HuH-7 (cell line): Measurements from ENCODE around the gene ESPNL.

Experiments used
- DNase-seq: peaks from one replicate; pipeline ENCODE4 v3.0.0; 2011; ENCODE audit warnings: low spot score

ESPNL gene

GRCh38 chr2:238158509-238159070 is 58.5 kb downstream of the ESPNL start, which contains the start of gene ERFE:
Gene ERFE, plus strand, starts transcription at chr2:238158970. Its CDS starts 38 bp downstream, at chr2:238159008.
- DNase-seq = peak; percentile 92

- DNase-seq = peak; percentile 62
Measured at GRCh38 chr2:238159071-238159539, 59.0 kb downstream of the ESPNL start.

DNA sequence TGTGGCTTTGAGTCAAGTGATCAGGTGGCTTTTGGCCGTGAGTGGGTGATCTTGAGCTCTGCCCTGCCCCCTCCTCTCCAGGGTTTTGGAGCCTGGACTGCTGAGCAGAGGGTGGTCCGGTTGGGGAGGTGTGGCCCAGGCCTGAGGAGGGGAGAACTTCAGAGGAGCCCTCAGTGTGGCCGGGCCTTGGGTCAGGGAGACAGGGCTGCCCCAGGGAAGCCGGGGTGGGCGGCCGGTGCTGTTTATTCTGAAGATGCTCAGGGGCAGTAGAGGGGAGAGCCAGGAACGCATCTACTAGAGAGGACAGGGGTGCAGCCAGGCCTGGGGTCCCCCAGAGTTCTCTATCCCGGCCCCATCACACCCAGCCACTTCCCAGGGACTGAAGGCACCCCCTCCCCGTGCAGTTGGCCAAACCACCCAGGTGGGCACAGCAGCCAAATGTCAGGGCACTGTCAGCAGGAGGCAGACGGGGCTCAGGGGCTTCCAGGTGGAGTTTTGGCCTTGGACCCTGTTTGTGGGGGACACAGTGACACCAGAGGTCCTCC is 59.6 kb downstream of the ESPNL start:
- DNase-seq = no peak

- peak; percentile 83 for DNase-seq
Measured at GRCh38 chr2:238160206-238161129, 60.3 kb downstream of the ESPNL start.

DNA sequence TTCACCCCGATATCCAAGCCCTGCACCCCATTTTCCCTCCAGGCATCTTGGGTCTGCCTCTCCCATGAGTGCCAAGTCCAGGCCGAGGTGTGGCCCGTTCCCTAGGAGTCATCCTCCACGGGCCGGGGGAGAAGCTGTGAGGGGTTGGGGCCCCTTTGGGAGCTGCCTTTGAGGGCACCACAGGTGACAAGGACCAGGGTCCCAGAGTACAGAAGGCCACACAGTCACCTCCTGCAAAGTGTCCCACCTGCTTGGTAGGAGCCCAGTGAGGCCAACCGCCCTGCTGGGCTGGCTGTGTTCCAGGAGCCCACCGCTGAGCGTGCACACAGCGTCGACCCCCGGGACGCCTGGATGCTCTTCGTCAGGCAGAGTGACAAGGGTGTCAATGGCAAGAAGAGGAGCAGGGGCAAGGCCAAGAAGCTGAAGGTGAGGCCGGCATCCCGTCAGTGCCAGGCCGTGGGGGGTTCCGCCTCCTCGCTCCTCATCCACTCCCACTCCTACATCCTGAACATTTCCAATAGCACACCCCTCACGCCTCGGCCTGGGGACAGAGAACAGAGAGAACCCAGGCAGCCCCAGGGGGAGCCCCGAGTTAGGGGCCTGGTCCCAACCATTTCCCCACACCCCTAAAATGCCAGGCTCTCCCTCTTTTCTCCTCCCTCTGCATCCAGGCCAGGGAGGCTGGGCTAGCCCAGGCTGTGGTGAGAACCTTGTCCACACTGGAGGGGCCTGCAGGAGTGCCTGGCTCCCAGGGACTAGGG is 61.3 kb downstream of the ESPNL start:
- DNase-seq = no peak

DNA sequence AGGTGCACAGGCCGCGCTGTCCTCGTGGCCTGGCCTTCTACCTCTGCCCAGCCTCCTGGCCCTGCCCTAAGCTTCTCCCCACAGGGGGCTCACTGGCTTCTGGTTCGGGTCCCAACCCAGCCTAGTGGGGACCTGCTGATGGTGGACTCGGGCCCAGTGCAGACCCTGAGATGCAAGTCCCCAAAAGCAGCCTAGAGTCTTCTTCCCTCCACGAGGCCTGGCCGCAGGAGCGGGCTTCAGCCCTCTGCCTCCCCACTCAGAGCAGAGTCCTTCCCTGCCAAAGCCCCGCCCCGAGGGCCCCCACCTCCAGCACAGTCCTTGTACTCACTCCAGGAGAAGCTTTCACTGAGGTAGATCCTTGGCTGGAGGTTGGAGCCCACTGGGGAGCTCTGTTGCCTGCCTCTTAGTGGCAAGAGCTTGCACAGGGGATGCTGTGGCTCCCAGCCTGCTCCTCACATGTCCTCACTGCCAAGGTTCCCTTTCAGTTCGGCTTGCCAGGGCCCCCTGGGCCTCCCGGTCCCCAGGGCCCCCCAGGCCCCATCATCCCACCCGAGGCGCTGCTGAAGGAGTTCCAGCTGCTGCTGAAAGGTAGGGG is 62.2 kb downstream of the ESPNL start:
- no peak for DNase-seq

DNA sequence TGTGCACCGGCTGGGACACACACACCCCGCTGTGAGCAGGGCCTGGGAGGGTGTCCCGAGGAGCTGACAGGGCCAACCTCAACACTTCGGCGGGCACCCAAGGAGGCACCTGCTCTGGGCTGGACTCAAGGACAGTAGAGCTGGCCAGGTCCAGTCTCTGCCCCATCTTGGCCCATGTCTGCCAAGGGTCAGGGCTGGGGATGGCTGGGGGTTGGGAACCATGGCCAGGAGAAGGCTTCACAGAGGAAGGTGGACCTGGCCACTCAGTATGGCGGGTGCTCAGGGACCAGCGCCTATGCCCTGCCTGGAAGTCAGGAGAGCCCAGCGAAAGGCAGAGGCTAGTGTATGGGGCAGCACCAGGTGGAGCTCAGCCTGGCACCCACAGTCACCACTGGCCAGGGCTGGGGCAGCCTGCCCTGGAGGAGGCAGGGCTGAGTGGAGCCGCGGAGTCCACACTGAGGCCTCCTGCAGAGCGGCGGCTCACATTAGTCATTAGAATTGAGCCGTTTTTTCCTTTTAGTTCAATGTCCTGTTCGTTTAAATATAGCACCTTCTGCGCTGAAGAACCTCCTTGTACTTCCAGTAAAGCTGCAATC is 62.8 kb downstream of the ESPNL start:
- no peak for DNase-seq

DNA sequence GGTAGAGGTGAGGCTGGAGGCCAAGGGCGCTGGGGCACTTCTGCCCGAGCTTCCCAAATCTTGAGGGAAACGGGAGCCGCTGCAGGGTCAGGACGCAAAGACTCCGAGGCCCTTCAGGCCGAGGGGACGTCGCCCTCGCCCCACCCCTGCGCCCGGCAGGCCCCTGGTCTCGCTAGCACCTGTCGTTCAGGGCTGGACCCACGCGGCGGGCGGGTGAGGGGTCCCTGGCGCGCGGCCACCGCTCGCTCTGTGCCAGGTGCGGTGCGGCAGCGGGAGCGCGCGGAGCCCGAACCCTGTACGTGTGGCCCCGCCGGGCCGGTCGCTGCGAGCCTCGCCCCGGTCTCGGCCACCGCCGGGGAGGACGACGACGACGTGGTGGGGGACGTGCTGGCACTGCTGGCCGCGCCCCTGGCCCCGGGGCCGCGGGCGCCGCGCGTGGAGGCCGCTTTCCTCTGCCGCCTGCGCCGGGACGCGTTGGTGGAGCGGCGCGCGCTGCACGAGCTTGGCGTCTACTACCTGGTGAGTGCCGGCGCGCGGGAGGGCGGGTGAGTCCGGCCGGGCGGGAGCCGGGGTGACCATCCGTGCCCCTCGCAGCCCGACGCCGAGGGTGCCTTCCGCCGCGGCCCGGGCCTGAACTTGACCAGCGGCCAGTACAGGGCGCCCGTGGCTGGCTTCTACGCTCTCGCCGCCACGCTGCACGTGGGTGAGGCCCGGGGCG is 63.5 kb downstream of the ESPNL start:
- no peak for DNase-seq

DNA sequence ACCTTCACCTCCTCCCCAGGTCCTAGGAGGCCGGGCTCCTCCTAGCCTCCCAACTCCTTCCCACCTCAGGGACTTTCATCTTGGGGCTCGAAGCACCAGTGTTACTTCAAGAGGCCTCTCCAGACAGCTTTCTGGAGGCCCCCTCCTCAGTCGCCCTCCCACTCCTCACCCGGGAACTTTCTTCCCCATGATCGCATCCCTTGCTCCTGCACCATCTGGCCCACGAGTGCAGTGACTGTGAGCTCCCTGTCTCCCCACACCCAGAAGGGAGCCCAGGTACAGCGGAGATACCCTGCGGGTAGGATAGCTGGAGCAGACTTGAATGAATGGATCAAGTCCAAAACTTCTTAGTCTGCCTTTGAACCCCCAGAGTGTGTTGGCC is 64.8 kb downstream of the ESPNL start:
- no peak for DNase-seq

- DNase-seq = no peak
Measured at GRCh38 chr2:238165288-238165921, 65.3 kb downstream of the ESPNL start.

GRCh38 chr2:238166391-238167343 is 66.5 kb downstream of the ESPNL start:
- DNase-seq = no peak

GRCh38 chr2:238167344-238167715 is 67.2 kb downstream of the ESPNL start:
- no peak for DNase-seq

- DNase-seq = no peak
Measured at GRCh38 chr2:238167761-238168160, 67.6 kb downstream of the ESPNL start.

GRCh38 chr2:238168196-238169047 is 68.3 kb downstream of the ESPNL start:
- no peak for DNase-seq

DNA sequence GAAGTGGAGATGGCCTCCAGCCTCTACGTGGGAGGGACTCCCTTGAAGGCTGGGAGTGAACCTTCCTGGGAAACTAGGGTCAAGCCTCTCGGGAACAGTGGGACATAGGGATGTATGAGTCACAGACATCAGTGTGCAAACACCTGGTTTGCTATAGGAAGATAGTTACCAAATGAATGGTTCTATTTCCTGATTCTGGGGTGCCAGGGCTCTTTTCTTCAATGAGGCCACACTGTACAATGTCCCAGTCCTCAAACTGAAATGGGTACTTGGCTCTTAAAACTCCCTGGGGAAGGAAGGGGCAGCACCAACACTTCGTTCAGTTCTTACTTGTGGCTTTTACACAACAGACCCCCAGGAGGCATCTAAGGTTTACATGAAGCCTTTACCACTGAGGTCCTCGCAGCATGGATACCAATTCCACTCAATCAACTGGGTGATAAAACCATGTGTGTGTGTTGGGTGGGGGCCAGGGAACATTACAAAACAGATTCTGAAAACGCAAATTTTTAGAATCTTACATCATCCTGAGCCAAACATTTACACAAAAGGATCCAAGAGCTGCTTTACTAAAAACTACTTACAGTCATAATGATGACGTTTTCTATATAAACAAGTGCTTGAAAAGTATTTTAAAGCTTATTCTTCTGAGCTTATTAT is 69.0 kb downstream of the ESPNL start:
- DNase-seq = no peak

GRCh38 chr2:238169708-238170251 is 69.6 kb downstream of the ESPNL start:
- DNase-seq = no peak

DNA sequence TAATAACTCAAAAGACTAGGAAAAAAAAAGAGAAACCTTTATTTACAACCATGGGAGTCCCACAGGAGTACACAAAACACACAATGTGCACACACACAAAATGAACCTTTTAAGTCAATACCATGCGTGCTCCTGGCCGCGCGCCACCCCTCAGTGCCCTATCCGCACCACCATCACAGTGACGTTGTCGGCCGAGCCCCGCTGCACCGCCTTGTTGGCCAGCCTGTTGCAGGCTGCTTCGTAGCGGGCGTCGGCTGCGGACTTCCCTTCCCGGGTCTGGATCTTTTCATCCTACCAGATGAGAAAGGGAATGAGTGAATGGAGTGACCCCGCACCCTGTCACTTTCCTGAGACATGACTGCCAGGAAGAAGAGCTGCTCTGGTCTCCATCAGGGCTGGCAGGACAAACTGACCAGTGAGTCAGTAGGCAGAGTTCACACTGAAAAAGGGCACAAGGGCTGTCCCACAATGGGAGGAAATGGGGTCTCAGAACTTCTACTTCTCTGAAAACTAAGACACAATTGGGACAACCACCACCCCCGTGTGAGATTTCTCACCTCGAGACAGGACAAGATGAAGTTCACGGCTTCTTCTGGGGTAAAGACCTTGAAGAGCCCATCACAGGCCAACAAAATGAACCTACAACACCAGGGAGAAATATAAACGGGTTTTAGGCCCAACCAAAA is 70.4 kb downstream of the ESPNL start:
- no peak for DNase-seq
